HepG2 (cell line): Measurements from ENCODE around the gene BCL2L1.

Experiments
- KLF16 ChIP-seq, 2 experiments: sonication (generic) in 1 of 2; formaldehyde crosslinking in 1 of 2; IDR thresholded peaks; 2 replicates each; pipeline versions ENCODE4 v1.6.1 to v1.8.0; 2016 to 2023; ENCODE audit warnings: missing genetic modification reagents in 2 of 2, missing compliant biosample characterization in 1 of 2
- MAX ChIP-seq: IDR thresholded peaks from 2 replicates; pipeline ENCODE4 v1.6.1; 2012; ENCODE audit warnings: inconsistent platforms
- SAFB2 ChIP-seq: sonication (generic); formaldehyde crosslinking; IDR thresholded peaks from 2 replicates; pipeline ENCODE4 v1.5.1; 2020; ENCODE audit warnings: missing genetic modification reagents, low read depth, mild to moderate bottlenecking, borderline replicate concordance

- no peak for TF ChIP-seq KLF16 (CRISPR knock-in tag; IDR thresholded peaks at IDR 0.05)
- TF ChIP-seq MAX: no peak
- no peak for TF ChIP-seq SAFB2 (CRISPR knock-in tag)
Measured at GRCh38 chr20:31677553-31678260, 45.0 kb downstream of the BCL2L1 start.
